GM19043 (cell line): ENCODE results near the gene ARMC7.

Source experiments
- ATAC-seq: cut with Tn5 transposase; IDR thresholded peaks from one replicate; pipeline ENCODE4 v1.9.1; 2021; ENCODE audit warnings: low read depth; ENCODE audit not compliant: unreplicated experiment

Gene ARMC7

DNA sequence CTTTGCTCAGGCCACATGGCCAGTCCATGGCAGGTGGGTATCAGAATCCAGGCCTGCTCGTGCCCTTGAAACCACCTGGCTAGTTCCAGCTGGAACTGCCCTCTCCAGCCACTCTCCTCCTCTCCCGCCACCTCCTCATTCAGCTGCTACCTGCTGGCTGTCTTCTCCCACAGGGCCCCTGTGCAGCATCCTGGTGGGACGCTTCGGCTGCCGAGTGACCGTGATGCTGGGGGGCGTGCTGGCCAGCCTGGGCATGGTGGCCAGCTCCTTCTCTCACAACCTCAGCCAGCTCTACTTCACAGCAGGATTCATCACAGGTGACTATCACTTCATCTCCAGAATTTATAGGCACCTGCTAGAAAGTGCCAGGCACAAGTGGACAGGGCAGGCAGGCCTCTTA lies 11.9 kb upstream of the ARMC7 start:
- ATAC-seq, result no peak

- no peak for ATAC-seq
Observed at GRCh38 chr17:75098861-75099260, 10.9 kb upstream of the ARMC7 start.

- ATAC-seq, result no peak
Observed at GRCh38 chr17:75099881-75100595, 9.7 kb upstream of the ARMC7 start.

DNA sequence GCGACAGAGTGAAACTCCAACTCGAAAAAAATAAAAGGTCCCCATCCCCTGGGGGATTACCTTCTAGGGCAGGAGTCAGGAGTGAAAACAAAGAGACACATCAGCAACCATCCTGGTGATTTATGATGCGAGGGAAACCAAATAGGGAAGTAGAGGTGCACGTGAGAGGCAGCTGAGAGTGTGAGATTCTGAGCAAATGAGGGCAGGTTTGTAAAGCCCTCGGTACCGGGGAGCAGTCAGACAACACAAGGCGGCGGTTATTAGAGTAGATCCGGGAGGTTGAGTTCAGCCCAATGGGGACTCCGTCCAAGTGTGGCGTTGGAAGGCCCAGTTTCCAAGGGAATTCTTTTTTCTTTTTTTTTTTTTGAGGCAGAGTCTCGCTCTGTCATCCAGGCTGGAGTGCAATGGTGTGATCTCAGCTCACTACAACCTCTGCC lies 7.4 kb upstream of the ARMC7 start:
- no peak for ATAC-seq

GRCh38 chr17:75103601-75104554 lies 5.9 kb upstream of the ARMC7 start:
- no peak for ATAC-seq

DNA sequence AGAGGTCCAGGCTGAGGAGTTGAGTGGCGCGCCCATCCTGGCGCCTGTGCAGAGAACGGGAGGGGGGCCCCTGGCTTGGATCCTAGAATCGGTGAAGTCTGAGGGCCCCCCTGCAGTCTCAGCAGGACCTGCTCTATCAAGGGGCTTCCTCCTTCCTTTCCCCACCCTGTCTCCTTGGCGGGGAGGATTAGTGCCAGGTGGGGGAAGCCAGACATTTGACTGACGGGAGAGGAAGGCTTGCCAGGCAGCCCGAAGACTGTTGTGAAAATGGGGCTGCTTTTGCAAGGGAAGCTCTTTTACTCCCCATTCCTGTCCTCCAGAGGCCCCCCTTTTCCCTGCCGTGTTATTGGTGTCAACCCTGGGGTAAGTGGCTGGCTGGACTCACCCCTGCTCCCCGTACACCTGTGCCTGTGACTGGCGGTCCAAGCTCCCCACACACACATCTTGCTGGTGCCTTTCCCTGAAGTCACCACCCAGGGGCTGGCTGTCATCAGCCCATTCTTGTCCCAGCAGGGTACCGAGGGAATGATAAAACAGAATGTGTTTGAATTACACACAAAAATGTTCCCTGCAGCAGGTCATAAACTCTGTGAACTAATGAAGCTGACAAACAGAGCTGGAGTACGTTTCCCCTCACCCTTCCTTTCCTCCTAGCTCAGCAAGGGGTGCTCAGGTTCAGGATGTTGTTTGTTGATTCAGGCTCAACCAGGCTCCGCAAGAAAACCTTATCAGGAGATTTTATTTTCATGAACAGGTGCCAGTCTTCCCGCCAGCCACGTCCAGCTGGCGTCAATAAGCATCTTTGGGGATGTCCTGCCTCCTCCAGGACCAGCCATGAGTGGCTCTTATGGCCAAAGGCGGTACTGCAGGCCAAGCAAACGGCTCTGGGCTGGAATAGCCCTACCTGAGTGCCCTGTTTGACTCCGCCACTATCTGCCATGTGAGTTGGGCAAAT lies 4.4 kb upstream of the ARMC7 start:
- ATAC-seq, result no peak

DNA sequence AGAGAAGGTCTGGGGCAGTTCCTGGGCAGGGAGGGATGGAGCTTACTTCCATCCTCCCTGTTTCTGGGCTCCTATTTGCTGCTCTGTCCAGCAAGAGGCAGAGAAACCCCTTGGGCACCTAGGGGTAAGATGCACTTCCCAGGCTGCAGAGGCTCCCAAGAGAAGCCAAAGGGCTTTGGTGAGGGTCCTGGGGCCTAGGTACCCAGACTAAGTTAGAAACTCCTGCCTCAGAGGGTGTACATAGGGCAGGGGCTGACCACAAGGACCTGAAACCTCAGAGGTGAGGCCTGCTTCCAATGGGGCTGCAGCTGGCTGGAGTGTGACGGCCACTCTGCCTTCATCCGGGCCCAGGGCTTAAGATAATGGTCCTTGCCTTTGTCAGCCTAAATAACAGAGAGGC lies 1.6 kb upstream of the ARMC7 start:
- no peak for ATAC-seq

GRCh38 chr17:75109046-75109406 lies 743 bp upstream of the ARMC7 start:
- no peak for ATAC-seq

DNA sequence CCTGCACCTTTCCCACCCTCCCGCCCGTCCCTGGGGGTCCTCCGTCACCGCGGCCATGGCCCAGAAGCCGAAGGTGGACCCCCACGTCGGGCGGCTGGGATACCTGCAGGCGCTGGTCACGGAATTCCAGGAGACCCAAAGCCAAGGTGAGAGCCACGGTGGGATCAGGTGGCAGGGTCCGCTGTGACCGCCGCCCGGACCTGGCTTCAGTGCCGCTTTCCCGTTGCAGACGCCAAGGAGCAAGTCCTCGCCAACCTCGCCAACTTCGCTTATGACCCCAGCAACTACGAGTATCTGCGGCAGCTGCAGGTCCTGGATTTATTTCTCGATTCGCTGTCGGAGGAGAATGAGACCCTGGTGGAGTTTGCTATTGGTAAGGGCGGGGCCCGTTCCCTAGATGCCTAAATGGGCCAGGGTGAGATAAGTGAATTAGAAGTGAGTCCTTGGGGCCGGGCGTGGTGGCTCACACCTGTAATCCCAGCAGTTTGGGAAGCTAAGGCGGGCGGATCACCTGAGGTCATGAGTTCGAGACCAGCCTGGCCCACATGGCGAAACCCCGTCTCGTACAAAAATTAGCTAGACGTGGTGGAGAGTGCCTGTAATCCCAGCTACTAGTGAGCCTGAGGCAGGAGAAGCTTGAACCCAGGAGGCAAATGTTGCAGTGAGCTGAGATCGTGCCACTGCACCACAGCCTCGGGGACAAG lies 617 bp downstream of the ARMC7 start:
- no peak for ATAC-seq

- no peak for ATAC-seq
Observed at GRCh38 chr17:75111777-75112335, 2.1 kb downstream of the ARMC7 start.

DNA sequence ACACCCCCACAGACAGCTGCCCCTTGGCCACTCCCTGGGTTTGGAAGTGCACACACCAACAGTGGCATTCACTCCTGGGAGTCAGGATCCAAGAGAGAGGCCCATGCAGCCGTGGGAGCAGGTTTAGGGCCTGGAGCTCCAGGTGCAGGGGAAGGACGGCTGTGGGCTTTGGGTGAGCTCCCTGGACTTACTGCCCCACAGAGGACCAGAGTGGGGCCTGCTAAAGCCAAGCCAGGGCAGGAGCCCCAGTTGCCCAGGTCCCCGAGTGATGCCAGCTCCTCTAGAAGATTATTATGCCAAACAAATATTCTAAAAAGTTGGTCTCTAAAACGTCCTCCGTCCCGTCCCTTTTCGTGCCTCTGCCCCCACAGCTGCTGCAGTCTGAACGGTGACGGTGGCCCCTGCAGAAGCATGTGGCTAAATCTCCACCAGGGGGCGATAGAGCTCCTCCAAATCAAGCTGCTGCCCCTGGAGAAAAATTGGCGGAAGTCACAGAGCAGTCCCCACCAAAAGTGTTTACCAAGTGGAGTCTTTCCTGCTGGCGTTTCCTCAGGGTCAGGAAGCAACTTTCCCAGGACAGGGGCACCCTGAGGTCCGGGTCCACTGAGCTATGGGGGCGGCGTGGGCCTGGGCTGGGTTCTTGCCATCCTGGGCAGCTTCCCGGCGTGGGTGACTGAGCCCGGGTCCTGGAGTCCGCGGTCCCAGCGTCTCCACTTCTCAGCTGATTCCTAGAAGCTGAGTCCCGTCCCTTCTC lies 4.2 kb downstream of the ARMC7 start:
- no peak for ATAC-seq

- ATAC-seq, result no peak
Observed at GRCh38 chr17:75114552-75115314, 5.0 kb downstream of the ARMC7 start.

GRCh38 chr17:75115555-75115954 lies 5.8 kb downstream of the ARMC7 start:
- no peak for ATAC-seq

DNA sequence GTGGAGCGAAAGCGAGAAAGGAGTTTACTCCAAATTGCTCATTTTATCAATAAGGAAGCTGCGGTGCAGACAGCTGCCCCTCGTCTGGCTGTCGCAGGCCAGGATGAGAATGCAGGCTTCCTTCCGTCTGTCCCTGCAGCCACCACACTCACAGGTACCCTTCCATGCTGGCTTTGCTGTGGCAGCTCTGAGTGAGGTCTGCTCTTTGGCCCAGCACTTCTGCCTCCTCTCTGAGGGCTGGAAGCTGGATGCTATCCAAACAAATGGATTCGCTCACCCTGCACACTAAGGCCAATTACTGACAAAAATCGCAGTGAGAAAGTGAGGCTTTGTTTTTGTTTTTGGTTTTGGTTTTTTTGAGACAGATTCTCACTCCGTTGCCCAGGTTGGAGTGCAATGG lies 7.0 kb downstream of the ARMC7 start:
- no peak for ATAC-seq

- ATAC-seq, result no peak
Observed at GRCh38 chr17:75118307-75118706, 8.5 kb downstream of the ARMC7 start.

GRCh38 chr17:75124041-75124818 lies 14.5 kb downstream of the ARMC7 start:
- no peak for ATAC-seq

DNA sequence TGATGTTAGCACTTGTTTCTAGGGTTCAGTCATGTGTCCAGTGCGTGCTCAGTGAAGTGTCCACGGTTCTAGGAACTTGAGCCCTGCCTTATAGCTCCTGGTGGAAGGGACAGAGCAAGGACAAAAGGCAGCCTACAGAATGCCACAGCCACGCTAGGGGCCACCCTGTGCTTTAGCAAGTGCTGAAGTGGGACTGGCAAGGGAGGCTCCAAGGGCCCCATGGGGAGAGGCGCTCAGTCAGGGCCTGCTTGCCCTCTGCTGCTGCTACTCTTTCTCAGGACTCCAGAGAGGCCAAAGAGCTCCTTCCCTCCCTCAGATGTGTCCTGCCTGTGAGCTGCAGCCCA lies 15.0 kb downstream of the ARMC7 start:
- ATAC-seq, result no peak

- ATAC-seq, result no peak
Observed at GRCh38 chr17:75125984-75126383, 16.2 kb downstream of the ARMC7 start.
